Activated gamma-delta T cell treated with anti-CD3 and anti-CD28 coated beads, Interleukin-2, amount 50 U/mL, for 16 hours (primary cell): ENCODE measurements around the gene ABHD17B.
"Not testable (repeated sequence)": the region's sequence is repeated elsewhere in the genome, so short reads cannot be mapped to it uniquely, and the experiment has no call there.

Experiments used
- DNase-seq: peaks from one replicate; pipeline ENCODE4 v3.0.0-alpha.2; 2020; ENCODE audit warnings: low read depth

The ABHD17B gene

DNA sequence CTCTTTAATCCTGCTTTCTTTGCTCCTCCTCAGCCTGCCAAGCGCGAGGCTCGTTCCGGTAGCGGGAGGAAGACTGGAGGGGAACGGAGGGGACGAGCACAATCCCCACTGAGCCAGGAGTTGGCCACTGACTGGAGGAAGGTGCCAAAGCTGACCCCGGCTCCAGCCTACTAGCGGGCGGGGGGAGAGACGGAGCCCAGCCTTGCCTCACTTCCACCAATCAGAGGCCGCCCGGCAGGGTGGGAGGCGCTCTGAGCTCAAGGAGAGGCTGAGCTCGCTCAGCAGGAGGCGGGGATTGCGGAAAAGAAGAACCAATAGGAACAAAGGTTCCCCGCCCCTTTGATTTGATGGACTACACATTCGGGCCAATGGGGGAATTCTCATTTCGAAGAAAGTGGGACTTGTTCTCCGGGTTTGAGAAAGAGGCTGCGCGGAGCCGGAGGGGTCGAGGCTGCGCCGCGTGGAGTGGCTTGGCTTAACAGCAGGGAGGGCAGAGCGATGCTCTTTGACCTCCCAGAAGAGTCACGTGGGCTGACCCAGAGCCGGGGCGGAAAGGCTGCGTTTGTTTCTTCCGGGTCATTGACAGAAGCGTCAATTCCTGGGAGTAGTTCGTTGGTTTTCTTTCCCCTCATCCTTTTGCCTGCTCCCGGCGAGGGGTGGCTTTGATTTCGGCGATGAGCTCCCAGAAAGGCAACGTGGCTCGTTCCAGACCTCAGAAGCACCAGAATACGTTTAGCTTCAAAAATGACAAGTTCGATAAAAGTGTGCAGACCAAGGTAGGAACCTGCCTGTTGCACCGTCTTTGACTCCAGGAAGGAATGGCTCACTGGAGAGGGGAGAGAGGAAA is at the start of gene ABHD17B, which contains the start of gene C9orf85:
Gene ABHD17B, minus strand, starts transcription at position 133 of the 847 bp plus-strand sequence. CDS start 36,113 bp downstream, outside the sequence.
Gene C9orf85, plus strand, starts transcription at position 579 of the 847 bp plus-strand sequence. Its CDS starts 96 bp downstream, at position 675.
- DNase-seq = peak; percentile 96

DNA sequence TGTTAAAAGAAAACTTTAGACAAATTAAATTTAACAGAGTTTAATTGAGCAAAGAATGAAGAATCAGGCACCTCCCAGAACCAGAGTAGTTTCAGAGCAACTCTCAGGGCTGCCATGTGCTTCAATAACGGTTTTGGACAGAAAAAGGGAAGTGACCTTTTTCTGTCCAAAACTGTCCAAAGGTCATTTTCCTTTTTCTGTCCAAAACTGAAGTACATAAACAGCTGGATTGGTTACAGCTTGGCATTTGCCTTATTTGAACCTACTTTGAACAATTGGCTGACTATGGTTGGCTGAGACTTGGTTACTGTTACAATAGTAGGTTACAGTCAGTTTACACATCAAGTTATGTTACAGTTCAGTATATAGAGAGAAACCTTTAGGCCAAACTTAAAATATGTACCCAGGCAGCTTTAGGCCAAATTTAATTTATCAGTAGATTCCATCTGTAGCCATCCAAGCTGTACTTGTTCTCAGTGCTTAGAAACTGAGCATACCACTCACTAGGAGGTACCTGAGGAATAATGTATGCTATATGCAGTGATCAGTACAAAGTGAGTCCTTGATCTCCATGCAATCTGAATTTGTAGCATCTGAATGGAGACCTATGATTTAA is 44.4 kb upstream of the ABHD17B start:
- no peak for DNase-seq

DNA sequence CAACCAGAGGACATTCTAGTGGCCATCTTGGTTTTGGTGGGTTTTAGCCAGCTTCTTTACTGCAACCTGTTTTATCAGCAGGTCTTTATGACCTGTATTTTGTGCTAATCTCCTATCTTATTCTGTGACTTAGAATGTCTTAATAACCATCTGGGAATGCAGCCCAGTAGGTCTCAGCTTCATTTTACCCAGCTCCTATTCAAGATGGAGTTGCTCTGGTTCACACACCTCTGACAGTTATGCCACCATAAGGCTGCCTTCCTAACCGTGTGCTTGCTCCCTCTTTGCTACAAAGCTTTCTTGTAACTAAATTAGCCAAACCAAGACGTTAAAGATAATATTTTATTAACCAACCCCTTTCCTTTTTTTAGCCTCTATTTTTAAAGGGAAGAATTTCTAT is 43.7 kb upstream of the ABHD17B start:
- not testable (repeated sequence) for DNase-seq

DNA sequence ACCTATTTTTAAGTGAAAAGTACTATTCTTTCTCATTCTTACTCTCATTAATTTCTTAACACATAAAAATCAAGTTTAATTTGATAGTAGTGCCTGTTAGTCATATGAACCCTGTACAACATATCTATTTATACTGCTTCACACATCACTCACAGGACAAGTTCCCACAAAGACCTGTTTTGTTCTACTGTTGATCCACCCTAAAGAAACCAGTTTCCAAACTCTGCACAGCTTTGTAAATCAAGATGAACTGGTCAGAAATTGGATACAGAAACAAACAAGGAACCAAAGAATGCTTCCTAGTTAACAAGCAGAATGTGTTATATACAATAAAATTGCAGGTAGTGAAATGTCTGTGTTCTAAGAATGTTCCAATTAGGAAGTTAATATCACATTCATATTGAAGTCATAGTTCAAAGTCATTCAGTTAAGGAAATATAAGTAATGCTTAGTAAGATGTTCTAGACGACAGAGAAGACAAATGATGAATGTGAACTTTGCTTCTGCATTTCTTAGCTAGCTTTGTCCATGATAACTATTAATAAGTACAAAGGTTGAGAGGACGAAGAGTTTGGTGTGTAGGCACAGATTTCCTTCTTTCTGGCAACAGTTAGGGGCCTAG is 33.9 kb upstream of the ABHD17B start:
- no peak for DNase-seq

DNA sequence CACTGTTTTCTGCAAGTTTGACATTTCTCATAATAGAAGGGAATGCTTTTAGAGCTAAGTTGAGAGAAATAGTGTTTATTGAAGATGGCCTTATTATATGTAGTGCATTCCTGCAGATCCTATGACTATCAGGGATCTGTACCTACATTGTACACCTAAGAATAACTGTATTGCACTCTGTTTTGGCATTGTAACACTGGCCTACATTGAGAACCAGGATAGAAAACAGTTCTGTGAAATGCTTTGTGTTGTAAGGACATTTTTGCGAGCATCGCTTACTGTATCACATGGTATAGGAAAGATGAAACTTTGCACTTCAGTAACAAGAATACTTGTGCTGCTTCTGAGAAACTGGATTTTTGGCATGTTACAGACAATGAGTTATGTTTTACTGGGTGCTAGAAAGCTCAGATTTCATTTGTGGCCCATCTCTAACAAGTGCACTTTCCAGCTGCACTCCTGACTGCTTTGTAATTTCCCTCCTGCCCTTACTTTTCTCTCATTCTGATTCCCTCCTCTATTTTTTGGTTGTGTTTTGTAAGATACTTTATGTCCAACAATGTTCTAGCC is 31.1 kb upstream of the ABHD17B start:
- DNase-seq = no peak

DNA sequence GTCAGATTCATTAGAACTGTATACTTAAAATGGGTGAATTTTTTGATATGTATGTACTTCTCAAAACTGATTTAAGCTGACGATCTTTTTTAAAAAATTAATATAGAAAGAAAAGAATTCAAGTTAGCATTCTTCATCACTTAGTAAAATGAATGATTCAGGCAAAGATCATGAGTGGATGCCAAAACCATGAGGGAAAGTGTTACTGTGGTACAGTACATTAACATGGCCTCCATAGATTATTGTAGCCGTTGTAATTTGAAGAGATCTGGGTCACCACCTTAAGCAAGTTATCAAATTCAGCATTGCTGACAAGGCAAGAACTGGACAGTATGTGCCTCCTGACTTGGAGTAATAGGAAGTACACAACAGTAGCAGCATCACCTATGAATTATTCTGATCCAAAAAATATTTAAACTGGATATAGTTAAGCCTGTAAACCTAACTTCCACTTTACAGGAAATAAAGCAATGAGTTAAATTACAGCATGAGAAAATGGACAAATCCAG is 30.1 kb upstream of the ABHD17B start:
- DNase-seq = no peak

DNA sequence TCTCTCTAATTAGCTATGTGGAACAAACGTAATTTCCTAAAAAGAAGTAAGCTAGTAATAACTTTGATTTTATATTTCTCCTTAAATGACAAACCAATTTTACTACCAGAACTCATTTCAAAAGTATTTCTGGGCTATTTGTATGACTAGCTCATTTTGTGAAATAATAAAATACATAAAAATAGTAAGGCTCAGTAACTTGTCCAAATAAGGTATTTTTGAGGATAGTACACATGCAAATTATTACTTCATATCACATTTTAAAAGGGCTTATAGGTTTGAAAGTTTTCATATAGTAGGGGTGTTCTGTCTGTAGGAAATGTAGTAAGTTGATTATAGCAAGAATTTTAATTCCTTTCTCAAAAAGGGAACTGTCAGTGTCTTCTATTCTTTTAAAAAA is 26.9 kb upstream of the ABHD17B start:
- no peak for DNase-seq

DNA sequence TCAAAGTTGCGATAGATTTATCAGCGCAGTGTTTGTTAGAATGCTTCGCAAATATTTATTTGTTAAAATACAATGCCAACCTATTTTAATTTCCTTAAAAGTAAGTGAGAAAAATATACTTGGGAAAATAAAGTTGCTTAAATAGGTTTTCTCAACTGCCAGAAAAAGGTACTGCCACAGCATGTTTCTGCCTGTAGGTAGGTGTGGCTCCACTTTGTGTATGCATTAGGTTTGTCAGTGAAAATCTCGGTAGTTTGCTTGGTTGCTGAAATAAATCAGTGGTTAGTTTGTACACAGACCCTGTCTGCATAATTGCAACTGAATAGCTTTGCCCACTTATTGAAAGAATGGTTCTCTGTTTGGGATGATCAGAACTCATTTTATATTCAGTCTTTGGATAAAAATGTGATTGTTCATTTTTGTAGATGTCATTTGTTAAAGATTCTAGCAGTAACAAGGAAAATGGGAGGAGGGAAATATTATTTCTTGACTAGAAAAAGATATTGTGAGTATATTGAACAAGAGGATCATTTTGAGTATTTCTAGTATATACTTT is 26.2 kb upstream of the ABHD17B start:
- DNase-seq = no peak

DNA sequence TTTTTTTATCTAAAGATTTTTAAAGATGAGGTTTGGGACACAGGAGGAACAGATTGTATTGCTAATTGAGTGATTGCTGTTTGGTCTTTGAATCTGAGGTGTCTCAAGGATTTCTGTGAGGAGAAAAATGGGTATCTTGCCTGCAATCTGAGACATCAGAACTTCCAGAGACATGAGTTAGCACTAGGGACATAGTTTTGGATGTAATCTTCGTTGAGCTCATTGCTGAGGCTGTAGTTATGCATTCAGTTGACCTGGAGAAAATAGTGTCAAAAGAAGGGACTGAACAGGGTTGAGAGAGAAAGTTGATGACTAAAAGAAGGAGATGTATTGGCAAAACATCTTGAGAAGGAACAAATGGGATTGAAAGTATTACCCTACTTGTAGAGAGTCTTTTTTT is 25.1 kb upstream of the ABHD17B start:
- no peak for DNase-seq

DNA sequence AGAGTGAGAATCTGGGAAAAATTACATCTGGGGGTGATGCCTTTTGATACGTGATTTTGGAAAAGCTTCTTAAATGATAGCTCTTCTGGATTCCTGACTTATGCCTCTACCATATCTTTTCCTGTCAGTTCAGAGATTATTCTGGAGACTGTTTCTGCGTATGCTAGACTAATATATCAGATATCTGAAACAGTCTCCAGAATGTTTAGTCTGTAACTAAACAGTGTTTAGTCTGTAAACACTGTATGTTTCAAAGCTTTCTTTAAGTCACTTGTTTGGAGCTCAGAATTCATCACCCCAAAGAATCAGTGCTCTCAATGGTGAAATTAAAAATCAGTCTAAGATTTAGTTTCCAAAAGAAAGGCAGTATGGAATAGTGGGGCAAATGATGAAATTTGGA is 20.2 kb upstream of the ABHD17B start:
- no peak for DNase-seq

DNA sequence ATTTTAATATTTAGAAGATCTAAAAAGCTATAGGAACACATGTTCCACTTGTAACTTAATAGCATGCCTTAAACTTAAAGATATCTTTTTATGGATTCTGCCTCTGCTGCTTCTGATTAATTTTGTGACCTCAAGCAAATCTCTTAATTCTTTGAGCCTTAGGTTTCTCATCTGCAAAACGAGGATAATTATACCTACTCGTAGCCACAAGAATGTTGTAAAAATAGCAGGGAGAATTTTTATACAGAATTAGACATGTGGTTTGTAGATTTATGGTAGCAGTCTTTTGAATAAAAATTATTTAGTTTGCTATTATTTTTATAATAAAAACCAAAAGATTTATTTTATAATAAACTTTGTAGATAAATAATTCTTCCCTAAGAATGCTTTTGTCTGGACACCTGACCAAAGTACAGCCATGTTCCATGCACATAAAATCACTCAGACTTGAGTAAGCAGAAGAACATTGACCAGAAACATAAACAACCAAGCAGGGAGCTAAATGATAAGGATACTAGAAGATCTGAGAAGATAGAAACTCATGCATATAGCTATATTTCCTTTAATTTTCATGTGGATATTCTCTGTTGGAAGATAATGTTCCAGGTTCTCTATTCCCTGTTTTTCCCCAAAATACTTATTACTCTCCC is 18.9 kb upstream of the ABHD17B start:
- DNase-seq = no peak

DNA sequence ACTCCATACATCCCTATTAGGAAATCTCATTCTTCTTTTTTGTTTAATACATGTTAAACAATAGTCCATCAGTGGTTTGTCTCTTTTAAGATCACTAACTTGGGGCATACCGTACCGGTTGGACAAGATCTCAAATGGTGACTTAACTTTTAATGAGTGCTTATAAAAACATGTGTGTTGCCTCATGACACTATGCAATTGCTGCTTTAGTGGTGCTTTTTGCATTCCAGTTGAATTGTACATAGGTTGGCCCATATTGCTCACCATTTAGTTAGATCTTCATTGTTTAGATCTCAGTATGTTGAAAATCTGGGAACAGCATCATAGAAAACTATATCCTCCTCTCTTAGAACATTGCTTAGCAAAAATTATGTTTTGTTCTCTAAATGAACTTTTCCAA is 18.2 kb upstream of the ABHD17B start:
- no peak for DNase-seq

DNA sequence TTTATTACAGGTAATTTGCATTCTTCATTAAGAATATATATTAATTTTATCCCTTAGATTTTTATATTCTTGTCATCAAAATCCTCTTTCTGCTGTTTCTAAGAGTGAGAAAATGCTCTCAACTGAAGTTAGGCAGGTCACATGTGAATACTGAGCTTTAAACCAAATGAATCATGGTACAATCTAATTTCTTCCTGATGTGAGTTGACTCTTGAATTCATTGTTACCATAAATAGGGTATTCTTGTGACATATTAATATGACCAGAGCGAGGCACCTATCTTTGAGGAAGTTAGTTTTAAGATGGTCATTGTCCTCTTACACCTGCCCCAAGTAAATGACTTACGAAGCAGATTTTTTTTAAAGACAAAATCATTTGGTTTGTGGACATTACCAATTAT is 17.8 kb upstream of the ABHD17B start:
- DNase-seq = no peak

DNA sequence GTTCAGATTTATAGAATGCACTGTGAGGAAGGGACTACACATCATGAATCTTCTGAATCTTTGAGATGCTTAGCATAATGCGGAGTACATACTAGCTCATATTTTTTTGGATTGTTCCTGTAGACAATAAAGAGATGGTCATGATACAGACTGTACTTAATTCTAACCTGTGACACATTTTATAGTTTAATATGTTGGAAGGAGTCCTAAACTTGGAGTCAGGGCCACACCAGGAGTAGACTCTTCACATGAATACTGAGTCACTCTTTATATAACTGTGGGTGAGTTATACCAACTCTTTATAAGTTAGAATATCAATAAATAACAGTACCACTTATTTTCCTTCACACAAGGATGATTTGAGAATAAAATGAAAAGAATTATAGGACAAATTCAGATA is 17.4 kb upstream of the ABHD17B start:
- DNase-seq = no peak

DNA sequence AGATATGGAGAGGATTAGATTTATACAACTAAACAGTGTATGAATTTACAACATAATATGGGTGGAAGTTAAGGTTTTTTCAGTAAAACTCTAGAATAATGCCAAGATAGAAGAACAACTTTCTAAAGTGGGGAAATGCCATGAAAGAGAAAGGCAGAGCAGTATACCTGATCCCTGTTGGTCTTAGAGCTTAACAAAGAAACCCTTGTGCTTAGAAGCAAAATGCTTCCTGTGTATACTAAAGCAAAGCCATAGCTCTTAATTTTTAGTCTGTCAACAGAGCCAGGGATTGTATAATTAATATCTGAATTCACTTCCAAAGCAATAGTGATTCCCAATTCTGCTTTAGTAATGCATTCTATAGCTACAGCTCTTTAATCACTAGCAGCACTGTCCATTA is 14.8 kb upstream of the ABHD17B start:
- DNase-seq = no peak

DNA sequence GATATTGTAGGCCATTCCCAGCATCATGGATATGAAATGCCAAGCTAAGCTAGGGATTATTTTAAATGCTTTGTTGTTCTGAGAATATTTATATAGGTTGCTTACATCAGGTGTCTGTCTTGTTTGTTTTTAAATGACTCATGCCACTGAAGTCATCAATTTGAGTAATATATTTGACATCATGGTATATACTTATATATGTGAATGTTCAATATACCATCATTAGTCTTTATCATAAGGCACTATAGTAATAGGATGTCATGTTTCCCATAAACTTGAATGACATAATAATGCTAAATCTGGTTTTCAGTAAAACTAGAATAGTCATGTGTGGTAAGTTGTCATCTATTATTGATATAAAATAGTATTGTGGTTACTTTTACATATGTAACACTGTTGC is 13.6 kb upstream of the ABHD17B start:
- no peak for DNase-seq

DNA sequence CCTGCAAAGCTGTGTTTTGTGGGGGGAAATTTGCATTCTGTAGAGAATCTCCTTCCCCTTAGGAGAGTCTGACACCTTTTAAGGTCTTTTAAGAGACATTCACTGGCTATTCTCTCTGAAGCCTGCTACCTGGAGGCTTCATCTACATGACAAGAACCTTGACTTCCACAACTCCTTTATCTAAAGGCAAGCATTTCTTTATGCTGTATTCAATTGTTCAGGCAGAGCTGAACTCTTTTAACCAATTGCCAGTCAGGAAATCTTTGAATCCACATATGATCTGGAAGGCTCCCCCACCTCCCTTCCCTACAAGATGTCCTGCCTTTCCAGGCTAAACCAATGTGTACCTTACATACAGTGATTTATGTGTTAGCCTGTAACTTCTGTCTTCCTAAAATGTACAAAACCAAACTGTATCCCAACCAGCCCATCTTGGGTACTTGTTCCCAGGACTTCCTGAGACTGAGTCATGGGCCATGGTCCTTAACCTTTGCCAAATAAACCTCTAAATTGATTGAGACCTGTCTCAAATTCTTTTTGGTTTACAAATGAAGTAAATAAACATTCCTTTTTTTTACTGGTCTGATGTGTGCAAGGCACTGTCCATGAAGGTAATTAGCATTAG is 10.3 kb upstream of the ABHD17B start:
- DNase-seq = no peak

DNA sequence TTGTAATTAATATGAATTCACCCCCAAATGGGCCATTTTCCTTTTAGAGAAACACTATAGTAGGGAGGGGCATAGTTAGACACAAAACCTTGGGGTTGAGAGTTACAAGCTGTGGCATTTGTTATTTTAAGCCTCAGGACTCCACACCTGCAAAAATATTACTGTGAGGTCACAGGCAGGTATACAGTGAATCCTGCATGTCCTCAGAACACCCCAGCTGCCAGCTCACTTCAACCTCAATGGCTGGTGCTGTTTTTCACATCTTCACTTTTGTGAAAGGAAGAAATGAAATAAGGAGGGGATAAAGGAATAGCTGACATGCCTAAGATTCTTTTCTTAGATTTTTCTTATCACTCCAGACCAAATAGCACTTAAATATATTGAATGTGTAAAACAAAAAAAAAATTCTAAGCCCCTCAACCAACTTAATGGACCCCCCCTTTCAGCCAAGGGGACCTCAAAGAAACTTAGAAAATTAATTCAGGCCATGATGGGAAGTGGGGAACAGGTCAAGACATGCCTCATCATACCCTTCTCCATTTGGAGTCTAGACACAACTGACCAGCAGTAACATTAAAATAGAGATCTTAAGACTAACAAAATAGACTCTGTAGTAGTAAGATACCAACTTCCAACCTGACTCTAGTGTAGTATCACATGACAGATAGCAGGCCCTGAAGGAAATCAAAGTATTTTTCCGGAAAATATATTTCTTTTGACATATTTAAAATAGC is 9.6 kb upstream of the ABHD17B start:
- DNase-seq = no peak

DNA sequence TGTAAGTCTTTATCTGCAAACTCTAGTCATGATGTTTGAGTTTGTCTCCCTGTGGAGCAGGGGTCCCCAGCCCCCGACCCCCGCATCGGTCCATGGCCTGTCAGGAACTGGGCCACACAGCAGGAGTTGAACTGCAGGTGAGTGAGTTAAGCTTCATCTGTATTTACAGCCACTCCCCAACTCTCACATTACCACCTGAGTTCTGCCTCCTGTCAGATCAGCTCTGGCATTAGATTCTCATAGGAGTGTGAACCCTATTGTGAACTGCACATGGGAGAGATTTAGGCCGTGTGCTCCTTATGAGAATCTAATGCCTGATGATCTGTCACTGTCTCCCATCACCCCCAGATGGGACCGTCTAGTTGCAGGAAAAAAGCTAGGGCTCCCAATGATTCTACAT is 7.4 kb upstream of the ABHD17B start:
- no peak for DNase-seq

DNA sequence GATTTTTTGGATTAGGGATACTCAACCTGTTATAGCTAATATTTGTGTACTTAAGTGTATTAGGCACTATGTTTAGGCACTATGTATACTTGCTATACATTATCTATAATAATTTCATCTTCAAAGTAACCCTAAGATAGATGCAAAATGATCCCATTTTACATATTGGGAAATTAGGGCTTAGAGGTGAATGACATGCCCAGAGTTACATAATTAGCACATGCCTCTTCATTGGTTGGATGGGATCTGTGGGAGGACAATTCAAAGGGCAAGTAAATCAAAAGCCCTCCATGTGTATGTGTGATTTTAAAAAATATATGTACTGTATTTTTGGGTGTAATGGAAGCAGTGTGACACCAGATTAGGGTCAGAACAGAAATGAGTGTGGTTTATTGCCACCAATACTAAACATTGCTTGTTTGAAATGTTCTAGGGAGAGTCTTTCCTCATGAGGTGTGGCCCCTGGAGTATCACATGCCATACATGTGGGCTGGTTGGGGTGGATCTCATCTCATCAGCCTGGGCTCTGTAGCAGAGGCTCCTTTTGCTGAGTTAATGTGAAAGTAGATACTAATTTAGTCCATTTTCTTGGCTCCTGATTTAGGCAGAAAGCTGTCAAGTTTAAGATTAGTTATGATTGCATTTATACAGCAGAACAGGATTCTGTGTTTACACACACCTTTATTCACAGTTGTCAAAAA is 6.0 kb upstream of the ABHD17B start:
- no peak for DNase-seq
